Psoas muscle (tissue), 8 donors: Measurements from ENCODE around the gene MARCHF3. TPM values are rescaled to one million over a fixed set of nuclear protein-coding genes. Genes with fewer than 3 reads are reported as not detected.

Source experiments
- ATAC-seq, 4 donors: fragments of 200-7000 bp; cut with Tn5 transposase; one replicate each; pipeline ENCODE4 v1.9.1; 2020; ENCODE audit warnings: moderate library complexity in 3 of 4, mild to moderate bottlenecking in 2 of 4
- DNase-seq, 2 donors: peaks; one replicate each; pipeline ENCODE4 v3.0.0-alpha.2; 2020
- H3K27ac ChIP-seq: fragments of 200-600 bp; one replicate; pipeline ENCODE4 v1.8.0; 2022
- H3K27me3 ChIP-seq, 3 donors: fragments of 200-600 bp in 1 of 3; one replicate each; pipeline versions ENCODE4 v1.6.1 to v1.8.0; 2013 to 2022; ENCODE audit warnings: low read length in 2 of 3, mild to moderate bottlenecking in 2 of 3, moderate library complexity in 1 of 3; ENCODE audit not compliant: insufficient read depth in 3 of 3
- H3K36me3 ChIP-seq, 2 donors: fragments of 200-600 bp in 1 of 2; one replicate each; pipeline versions ENCODE4 v1.6.1 to v1.8.0; 2013 to 2022; ENCODE audit warnings: low read depth in 1 of 2, mild to moderate bottlenecking in 1 of 2, moderate library complexity in 1 of 2; ENCODE audit not compliant: insufficient read depth in 1 of 2
- H3K4me1 ChIP-seq: fragments of 200-600 bp; one replicate; pipeline ENCODE4 v1.8.0; 2022
- H3K4me3 ChIP-seq: fragments of 200-600 bp; one replicate; pipeline ENCODE4 v1.8.0; 2022; ENCODE audit warnings: mild to moderate bottlenecking
- H3K9me3 ChIP-seq: fragments of 200-600 bp; one replicate; pipeline ENCODE4 v1.8.0; 2022
- WGBS, 3 donors: extraction: QIAGEN DNeasy Blood & Tissue Kit; methylation state at CpG; one replicate each; pipeline versions ENCODE4 v1.1.6 to v1.1.7; 2013; 5-methylcytosine and 5-hydroxymethylcytosine counted together
- intact Hi-C, 2 donors: fragments of 100-400 bp; cut with DNase I; formaldehyde crosslinking; loops; one replicate each; pipeline versions ENCODE4 v1.11.0 to v1.14.2; 2022
- polyA plus RNA-seq, 3 donors: library from polyadenylated mRNA; stranded (reverse); fragments of 200-250 nt; gene quantifications; one replicate each; pipeline ENCODE4 v1.2.3, GENCODE V29; 2013
- total RNA-seq, 4 donors: library from RNA; stranded (reverse); fragmentation: NEBNext Ultra II Directional in 2 of 4; extraction: Animal tissue kit (Norgen Biotek cat#: 25700) in 2 of 4; gene quantifications; one replicate each; pipeline versions ENCODE4 v1.2.1 to v1.2.4, GENCODE V29; 2021 to 2023
- TF ChIP-seq, protein P1 (sequence below): fragments of 200-600 bp; IDR thresholded peaks from one replicate; pipeline ENCODE4 v1.8.0; 2022; ENCODE audit warnings: antibody characterized with exemption
- donor health status: healthy with polysubstance abuse.
- donor health status: DM: no; HTN: no; CAD: no; lungs with moderate emphysema.
- donor health status: Bipolar disorder and iron deficiency.
- donor health status: healthy.
- donor health status: DM: yes; HTN: yes; CAD: no.
- donor health status: DM: no; HTN: no; CAD: no.
- donor health status: DM: no; HTN: no; CAD: no.
- donor health status: DM: yes; HTN: yes; CAD: no.

The MARCHF3 gene
- total and polyA plus RNA-seq, 7 donors = 6.0 to 22.0 (median 12.0) TPM

DNA sequence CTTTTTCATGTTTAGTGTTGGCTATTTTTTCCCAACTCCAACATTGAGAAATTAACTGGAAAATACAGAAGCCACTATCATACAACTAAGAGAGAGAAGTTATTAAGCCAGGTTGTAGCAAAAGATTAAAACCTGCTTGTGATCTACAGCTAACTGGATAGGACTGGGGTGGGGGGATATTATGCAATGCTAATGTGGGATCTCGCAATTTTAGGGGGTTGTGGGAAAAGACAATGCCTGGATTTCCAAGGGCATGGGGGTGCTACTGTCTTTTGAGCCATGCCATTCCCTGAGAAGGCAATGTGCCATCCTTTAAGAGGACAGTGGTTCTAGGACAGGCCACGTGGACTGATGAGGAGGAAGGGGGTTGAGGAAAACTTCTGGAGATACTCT is 46.5 kb downstream of the MARCHF3 start:
- Histone ChIP-seq H3K27ac (peak overlapping the region; percentile 60), H3K4me1 (peaks cover 25% of the 10 kb centered on the region), H3K9me3 (no peaks in the 10 kb centered on the region), H3K36me3 (no peaks in the 10 kb centered on the region), H3K4me3 (no peak overlapping the region), H3K27me3 (no peaks in the 10 kb centered on the region)
- no peak for ATAC-seq
- WGBS, 3 donors = 92 to 94% (median 93%) methylated on average over 2 of the region's 2 CpGs
- no peak for DNase-seq
- intact Hi-C loops = no loop called here
- TF ChIP-seq, protein P1, sequence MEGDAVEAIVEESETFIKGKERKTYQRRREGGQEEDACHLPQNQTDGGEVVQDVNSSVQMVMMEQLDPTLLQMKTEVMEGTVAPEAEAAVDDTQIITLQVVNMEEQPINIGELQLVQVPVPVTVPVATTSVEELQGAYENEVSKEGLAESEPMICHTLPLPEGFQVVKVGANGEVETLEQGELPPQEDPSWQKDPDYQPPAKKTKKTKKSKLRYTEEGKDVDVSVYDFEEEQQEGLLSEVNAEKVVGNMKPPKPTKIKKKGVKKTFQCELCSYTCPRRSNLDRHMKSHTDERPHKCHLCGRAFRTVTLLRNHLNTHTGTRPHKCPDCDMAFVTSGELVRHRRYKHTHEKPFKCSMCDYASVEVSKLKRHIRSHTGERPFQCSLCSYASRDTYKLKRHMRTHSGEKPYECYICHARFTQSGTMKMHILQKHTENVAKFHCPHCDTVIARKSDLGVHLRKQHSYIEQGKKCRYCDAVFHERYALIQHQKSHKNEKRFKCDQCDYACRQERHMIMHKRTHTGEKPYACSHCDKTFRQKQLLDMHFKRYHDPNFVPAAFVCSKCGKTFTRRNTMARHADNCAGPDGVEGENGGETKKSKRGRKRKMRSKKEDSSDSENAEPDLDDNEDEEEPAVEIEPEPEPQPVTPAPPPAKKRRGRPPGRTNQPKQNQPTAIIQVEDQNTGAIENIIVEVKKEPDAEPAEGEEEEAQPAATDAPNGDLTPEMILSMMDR = no peak

DNA sequence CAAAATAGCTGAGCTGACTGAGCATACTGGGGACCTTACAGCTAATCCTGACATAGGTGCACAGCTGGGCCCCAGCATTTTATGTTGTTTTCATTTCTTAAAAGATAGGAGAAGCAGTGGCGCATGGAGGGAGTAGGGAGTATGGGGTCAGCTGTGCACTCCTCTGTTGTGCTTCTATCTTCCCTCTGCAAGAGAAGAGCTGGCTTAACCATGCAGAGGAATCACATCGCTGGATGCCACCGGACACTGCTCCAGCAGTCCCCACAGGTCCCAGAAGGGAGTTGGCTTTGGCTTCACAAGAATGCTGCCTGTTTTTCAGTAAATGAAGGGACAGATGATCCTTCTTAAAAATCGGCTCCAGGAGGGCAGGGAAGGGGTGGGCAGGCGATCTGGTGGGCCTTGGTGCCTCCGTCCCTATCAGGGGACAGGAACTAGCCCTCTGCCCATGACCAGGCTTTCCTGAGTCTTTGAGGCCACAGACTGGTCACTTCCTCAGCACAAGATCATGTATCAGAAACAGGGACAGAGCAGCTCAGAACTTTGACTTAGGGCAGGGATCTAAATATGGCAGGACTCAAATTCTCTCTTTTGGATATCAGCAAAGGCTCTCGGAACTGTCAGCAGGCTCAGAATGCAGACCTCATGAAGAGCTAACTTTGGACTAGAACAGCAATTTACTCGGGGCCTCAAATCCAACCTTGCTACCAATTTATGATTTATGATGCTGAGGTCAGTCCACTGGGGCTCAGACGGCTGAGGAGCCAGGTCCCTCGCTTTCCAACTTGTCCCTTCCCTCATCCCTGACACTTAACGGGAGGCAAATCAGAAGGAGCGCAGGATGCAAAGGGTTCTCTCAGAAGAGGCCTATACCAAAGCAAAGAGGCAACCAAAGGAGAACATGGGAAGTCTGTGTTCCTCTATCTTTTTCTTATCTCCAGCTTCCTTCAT is 47.2 kb downstream of the MARCHF3 start:
- peaks cover 20% of the 10 kb centered on the region for H3K4me1 ChIP-seq
- ATAC-seq (peak; percentile 71 to 91 (median 76)), DNase-seq (no peak)
- TF ChIP-seq, protein P1 = no peak
- intact Hi-C loops = no loop called here
- no peak overlapping the region for H3K4me3 ChIP-seq
- H3K27me3 ChIP-seq = no peaks in the 10 kb centered on the region
- no peaks in the 10 kb centered on the region for H3K9me3 ChIP-seq
- H3K27ac ChIP-seq = peak overlapping the region; percentile 60
- no peaks in the 10 kb centered on the region for H3K36me3 ChIP-seq
- WGBS, 3 donors = 39 to 60% (median 40%) methylated on average over 12 of the region's 12 CpGs

DNA sequence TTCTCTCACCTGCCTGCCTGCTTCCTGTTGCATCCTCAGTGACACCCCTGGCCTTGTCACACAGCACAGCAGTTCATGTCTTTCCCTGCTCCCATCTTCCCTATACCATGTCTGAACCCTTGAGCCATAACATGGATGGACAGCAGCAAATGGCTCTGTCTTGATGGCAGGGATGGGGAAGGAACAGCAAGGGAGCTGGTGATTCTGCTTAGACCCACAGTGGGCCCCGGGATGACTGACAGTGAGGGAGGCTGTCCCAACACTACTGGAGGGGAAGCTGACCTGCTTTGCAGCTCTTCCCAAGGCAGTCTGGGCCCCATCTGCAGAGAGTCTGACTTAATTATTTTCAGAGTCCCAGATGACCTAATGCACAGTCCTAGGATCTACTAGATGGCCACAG is 48.2 kb downstream of the MARCHF3 start:
- Histone ChIP-seq H3K36me3 (no peaks in the 10 kb centered on the region), H3K9me3 (no peaks in the 10 kb centered on the region), H3K27me3 (no peaks in the 10 kb centered on the region), H3K4me3 (no peak overlapping the region), H3K4me1 (peaks cover 20% of the 10 kb centered on the region), H3K27ac (no peak overlapping the region)
- TF ChIP-seq, protein P1 = no peak
- no peak for ATAC-seq
- DNase-seq = no peak
- intact Hi-C loops = no loop called here
- 81 to 100% (median 87%) methylated on average over 1 of the region's 1 CpG for WGBS, 3 donors

DNA sequence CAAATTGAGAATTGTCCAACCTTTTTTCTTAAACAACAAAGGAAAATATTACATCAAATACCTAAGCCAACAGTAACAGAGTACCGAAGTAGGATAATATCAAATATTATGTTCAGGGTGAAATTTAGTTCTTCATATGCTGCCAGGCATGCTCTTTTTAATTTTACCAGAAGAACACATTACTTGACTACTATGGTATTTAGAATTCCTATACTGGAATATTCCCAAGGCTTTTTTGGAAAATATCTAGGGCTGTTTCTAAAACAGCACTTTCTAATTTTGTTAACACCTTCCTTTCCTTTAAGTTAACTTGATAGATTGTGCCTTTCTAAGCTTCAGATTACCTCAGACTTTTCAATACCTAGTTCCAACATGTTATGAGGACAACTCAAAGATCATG is 48.7 kb downstream of the MARCHF3 start:
- no peak overlapping the region for H3K4me3 ChIP-seq
- no peaks in the 10 kb centered on the region for H3K27me3 ChIP-seq
- intact Hi-C loops = no loop called here
- WGBS, 3 donors = 46 to 58% (median 49%) methylated on average over 1 of the region's 1 CpG
- no peak for DNase-seq
- H3K36me3 ChIP-seq = no peaks in the 10 kb centered on the region
- no peak for ATAC-seq
- H3K4me1 ChIP-seq = peaks cover 22% of the 10 kb centered on the region
- no peaks in the 10 kb centered on the region for H3K9me3 ChIP-seq
- TF ChIP-seq, protein P1 = no peak
- no peak overlapping the region for H3K27ac ChIP-seq
